ENCODE data around the gene CSHL1. TPM values are rescaled to one million over a fixed set of nuclear protein-coding genes. Genes with fewer than 3 reads are reported as not detected.
"Not testable (repeated sequence)": the region's sequence is repeated elsewhere in the genome, so short reads cannot be mapped to it uniquely, and the experiment has no call there.

Gene CSHL1
- total RNA-seq, 1 experiment from 2014 or later, result not detected

DNA sequence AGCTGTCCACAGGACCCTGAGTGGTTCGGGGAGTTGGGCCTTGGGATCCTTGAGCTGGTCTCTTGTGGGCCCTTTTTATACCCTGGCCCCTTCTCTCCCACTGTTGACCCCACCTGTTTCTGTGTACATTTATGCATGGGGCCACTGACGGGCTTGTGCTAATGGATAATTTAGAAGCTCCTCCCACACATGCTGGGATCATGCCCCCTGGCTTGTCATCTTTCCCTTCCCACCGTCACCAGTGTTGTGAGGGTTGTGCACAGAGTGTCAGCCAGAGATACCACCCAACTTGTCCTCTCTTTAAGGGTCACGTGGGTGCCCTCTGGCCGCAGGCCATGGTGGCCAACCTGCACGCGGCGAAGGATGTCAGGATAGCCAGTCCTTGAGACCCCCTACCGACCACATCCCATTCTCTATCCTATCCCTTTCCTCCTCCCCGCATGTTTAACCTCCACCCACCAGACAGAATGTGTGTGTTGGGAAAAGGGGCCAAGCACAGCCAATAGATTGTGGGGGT is 7.8 kb upstream of the CSHL1 start, which contains the start of gene GH1:
Gene GH1, minus strand, starts transcription at position 51 of the 517 bp plus-strand sequence. CDS start 63 bp downstream, outside the sequence.
- DNase-seq (ENCODE audit: low read depth), result not testable (repeated sequence)

DNA sequence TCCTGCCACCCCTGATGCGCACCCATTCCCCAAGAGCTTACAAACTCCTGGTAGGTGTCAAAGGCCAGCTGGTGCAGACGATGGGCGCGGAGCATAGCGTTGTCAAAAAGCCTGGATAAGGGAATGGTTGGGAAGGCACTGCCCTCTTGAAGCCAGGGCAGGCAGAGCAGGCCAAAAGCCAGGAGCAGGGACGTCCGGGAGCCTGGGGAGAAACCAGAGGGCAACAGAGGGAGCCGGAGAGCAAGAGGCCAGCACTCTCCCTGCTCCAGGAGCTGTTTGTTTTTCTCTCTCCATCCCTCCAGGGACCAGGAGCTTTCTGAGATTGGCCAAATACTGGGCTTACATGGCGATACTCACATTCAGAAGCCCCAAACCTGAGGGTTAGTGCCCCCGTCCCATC is 7.2 kb upstream of the CSHL1 start:
- DNase-seq (ENCODE audit: low read depth), result no peak

DNA sequence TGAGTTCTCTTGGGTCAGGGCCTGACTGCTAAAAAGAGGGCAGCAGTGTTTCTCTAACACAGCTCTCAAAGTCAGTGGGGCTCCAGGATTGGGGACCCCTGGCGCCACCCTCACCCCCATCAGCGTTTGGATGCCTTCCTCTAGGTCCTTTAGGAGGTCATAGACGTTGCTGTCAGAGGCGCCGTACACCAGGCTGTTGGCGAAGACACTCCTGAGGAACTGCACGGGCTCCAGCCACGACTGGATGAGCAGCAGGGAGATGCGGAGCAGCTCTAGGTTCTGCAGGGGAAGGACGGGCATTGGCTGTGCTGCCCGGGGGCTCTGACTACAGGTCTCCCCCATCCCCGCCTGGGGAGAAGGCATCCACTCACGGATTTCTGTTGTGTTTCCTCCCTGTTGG is 6.6 kb upstream of the CSHL1 start:
- no peak for DNase-seq (ENCODE audit: low read depth)

DNA sequence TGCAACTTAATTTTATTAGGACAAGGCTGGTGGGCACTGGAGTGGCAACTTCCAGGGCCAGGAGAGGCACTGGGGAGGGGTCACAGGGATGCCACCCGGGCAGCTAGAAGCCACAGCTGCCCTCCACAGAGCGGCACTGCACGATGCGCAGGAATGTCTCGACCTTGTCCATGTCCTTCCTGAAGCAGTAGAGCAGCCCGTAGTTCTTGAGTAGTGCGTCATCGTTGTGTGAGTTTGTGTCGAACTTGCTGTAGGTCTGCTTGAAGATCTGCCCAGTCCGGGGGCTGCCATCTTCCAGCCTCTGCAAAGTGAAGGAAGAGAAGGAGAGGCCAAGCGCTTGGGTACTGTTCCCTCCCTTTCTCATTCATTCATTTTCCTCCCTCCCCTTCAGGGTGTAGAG is 6.1 kb upstream of the CSHL1 start:
- DNase-seq (ENCODE audit: low read depth), result not testable (repeated sequence)

DNA sequence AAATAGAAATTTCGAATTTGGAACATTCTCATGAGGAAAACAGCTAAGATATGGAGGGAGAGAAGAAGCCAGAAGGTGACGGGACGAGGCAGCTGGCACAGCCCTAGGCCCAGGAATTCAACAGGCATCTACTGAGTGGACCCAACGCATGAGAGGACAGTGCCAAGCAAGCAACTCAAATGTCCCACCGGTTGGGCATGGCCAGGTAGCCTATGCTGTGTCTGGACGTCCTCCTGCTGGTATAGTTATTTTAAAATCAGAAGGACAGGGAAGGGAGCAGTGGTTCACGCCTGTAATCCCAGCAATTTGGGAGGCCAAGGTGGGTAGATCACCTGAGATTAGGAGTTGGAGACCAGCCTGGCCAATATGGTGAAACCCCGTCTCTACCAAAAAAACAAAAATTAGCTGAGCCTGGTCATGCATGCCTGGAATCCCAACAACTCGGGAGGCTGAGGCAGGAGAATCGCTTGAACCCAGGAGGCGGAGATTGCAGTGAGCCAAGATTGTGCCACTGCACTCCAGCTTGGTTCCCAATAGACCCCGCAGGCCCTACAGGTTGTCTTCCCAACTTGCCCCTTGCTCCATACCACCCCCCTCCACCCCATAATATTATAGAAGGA is 5.6 kb upstream of the CSHL1 start:
- no peak for DNase-seq (ENCODE audit: low read depth)

DNA sequence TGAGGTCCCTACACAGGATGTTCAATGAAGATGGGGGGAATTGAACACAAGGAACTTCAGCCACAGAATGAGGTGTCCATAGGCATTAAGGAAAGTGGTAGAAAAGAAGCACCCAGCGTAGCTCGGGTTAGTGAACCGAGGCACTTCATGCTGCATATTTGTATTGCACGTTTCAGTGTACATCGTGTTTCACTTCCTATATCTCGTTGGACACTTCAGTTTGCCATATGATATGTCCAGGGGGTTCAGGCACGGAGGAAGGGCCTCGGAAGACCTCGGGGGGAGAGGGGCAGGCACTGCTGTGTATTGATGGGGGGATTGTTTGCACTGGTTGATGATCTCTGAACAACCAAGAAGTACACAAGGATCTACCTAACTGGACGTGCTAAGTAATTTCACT is 4.7 kb upstream of the CSHL1 start:
- DNase-seq (ENCODE audit: low read depth), result not testable (repeated sequence)

DNA sequence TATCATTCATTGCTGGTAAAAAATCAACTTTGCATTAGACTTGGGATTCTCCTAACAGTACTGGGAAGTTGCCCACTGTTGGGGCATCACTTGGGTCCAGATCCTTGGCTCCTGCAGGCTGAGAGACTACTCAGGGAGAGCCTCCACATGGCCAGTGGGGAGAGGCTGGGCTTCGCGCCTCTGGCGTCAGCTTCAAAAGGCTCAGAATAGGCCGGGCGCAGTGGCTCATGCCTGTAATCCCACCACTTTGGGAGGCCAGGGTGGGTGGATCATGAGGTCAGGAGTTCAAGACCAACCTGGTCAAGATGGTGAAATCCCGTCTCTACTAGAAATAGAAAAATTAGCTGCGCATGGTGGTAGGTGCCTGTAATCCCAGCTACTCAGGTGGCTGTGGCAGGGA is 3.4 kb upstream of the CSHL1 start:
- no peak for DNase-seq (ENCODE audit: low read depth)

DNA sequence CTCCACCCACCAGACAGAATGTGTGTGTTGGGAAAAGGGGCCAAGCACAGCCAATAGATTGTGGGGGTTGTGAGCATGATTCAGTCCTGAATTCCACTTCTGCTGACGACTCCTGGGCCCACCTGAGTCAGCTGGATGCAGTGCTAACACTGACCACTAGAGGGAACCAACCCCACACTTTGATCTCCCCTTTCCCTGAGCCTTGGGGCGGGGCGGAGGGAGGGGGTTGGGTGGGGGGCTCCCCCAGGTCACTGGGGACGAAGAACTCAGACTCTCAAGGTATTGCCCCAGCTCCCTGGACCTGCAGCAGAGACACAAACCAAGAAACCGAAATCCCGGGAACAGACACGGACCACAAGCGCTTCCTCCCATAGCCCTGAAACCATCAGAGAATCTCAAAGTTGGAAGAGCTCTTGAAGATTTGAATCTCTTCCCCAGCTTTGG is 621 bp upstream of the CSHL1 start:
- DNase-seq (ENCODE audit: low read depth), result peak; percentile 12

DNA sequence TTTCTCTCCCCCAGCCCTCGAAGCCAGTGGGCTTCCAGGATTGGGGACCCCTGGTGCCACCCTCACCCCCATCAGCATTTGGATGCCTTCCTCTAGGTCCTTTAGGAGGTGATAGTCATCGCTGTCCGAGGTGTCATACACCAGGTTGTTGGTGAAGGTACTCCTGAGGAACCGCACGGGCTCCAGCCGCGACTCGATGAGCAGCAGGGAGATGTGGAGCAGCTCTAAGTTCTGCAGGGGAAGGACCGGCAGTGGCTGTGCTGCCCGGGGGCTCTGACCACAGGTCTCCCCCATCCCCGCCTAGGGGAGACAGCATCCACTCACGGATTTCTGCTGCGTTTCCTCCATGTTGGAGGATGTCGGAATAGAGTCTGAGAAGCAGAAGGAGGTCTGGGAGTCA is 962 bp downstream of the CSHL1 start:
- no peak for DNase-seq (ENCODE audit: low read depth)

DNA sequence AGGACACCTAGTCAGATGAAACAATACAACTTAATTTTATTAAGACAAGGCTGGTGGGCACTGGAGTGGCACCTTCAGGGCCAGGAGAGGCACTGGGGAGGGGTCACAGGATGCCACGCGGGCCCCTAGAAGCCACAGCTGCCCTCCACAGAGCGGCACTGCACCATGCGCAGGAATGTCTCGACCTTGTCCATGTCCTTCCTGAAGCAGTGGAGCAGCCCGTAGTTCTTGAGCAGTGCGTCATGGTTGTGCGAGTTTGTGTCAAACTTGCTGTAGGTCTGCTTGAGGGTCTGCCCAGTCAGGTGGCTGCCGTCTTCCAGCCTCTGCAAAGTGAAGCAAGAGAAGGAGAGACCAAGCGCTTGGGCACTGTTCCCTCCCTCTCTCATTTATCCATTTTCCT is 1.5 kb downstream of the CSHL1 start:
- not testable (repeated sequence) for DNase-seq (ENCODE audit: low read depth)

DNA sequence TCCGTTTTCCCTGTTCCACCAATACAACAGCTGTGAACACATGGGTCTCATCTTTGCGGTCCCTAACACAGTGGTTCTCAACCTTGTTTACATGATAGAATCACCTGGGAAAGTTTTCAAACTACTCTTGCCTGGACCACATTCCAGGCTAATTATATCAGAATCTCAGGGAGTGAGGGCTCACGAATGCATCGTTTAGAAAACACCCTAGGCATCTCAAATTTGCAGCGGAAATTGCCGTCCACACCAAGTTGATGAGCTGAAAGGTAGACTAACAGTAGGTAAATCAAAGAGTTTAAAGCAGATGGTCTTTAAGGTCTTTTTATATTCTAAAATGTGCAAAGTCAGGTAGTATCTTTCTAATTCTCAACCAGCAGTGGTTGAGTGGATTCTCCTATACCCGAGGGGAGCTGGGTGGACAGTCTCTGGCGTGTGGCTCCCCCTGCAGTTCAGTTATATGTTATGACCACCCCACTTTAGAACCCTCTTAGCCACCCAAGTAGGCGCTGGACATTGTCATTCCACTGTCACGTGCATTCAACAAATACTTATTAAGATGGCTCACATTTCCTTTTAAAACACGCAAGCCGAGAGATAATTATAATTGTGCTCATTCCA is 3.8 kb downstream of the CSHL1 start:
- DNase-seq (ENCODE audit: low read depth), result not testable (repeated sequence)

DNA sequence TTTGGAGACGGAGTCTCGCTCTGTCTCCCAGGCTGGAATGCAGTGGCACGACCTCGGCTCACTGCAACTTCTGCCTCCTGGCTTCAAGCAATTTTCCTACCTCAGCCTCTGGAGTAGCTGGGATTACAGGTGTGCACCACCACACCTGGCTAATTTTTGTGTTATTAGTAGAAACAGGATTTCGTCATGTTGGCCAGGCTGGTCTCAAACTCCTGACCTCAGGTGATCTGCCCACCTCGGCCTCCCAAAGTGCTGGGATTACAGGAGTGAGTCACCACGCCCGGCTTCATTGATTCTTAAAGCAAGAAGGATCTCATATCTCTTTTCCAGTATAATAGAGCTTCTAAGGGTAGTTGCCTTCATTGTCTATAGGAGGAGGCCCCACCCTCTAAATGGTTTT is 6.3 kb downstream of the CSHL1 start:
- not testable (repeated sequence) for DNase-seq (ENCODE audit: low read depth)

DNA sequence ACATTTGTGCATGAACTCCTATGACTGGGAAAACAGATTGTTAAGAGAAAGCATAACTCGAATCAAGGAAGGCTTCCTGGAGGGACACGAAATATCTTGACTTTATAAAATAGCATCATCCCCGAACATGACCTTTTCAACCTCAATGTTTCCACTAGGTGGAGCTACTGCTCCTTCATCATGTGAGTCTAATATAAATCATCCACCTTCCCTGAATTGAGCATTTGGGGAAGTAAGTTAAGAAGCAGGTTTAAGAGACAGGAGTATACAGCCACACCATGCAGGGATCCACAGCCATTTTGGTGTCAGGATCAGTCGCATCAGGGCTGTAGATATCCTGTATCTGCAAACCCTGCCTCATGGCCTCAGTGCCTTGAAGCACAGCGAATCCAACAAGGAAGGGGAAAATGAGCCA is 7.3 kb downstream of the CSHL1 start:
- DNase-seq (ENCODE audit: low read depth), result not testable (repeated sequence)

DNA sequence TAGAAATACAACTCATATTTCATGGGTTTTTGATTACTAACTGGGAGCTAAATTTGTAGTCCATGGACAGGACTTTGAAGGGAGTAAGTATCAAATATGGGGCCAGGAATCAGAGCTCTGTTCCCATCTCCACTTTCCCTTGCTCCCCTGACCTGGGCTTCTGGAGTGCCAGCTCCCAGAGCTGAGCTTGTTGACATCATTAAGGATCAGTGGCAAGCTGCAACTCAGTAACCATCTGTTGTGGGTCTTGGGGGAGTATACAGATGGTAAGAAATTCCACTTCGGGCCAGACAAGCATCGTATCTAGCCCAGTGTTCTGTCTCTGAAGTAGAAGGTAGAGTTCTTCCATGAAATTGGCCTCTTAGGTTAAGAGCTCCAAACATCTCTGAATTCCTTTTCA is 9.1 kb downstream of the CSHL1 start:
- not testable (repeated sequence) for DNase-seq (ENCODE audit: low read depth)

DNA sequence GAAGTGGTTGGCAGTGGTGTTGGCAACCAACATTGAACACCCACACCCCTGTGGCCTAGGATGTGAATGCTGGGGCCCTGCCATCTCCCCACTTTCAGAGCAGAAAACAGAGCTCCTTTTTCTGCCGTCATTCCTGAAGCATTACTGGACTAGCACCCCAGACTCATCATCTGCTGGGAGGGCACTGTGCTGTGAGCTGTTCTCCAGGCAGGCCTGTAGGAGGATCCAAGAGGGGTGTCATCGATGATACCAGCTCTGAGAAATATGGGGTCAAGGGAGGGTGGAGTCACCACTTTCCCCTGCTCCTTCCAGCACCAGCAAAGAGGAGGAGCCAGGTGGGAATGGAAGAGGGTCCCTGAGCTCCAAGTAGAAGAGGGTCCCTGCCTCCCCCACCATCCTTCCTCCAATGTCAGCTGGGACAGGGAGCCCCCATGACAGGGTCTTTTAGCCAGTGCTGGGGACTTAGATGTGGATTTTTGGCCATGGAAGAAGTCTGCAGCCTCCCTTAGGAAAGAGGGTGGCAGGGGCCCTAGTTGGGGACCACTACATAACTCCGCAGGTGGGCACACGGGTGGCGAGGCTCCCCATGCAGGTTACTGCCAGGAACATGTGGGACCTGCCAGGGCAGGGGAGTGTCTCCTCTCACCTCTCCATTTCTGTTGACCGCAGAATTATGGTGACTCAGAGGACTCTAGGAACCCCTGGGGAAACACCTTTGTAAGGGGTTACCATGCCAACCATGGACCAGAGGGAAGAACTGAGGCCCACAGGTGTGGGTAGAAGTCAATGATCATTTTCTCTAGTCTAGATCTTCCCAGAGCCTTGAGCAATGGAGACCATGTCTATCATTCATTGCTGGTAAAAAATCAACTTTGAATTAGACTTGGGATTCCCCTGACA is 11.9 kb downstream of the CSHL1 start:
- DNase-seq (ENCODE audit: low read depth), result not testable (repeated sequence)

DNA sequence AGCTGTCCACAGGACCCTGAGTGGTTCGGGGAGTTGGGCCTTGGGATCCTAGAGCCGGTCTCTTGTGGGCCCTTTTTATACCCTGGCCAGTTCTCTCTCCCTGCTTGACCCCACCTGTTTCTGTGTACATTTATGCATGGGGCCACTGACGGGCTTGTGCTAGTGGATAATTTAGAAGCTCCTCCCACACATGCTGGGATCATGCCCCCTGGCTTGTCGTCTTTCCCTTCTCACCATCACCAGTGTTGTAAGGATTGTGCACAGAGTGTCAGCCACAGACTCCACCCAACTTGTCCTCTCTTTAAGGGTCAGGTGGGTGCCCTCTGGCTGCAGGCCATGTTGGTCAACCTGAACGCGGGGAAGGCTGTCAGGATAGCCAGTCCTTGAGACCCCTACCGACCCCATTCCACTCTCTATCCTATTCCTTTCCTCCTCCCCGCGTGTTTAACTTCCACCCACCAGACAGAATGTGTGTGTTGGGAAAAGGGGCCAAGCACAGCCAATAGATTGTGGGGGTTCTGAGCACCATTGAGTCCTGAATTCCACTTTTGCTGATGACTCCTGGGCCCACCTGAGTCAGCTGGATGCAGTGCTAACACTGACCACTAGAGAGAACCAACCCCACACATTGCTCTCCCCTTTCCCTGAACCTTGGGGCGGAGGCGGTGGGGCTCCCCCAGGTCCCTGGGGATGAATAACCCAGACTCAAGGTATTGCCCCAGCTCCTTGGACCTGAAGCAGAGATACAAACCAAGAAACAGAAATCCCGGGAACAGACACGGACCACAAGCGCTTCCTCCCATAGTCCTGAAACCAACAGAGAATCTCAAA is 14.3 kb downstream of the CSHL1 start, which contains the start of gene CSH1:
Gene CSH1, minus strand, starts transcription at position 51 of the 831 bp plus-strand sequence. CDS start 63 bp downstream, outside the sequence.
- DNase-seq (ENCODE audit: low read depth), result not testable (repeated sequence)

DNA sequence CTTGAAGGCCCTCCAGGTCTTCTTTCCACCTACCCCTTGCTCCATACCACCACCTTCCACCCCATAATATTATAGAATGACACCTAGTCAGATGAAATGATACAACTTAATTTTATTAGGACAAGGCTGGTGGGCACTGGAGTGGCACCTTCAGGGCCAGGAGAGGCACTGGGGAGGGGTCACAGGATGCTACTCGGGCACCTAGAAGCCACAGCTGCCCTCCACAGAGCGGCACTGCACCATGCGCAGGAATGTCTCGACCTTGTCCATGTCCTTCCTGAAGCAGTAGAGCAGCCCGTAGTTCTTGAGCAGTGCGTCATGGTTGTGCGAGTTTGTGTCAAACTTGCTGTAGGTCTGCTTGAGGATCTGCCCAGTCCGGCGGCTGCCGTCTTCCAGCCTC is 16.2 kb downstream of the CSHL1 start:
- DNase-seq (ENCODE audit: low read depth), result not testable (repeated sequence)

DNA sequence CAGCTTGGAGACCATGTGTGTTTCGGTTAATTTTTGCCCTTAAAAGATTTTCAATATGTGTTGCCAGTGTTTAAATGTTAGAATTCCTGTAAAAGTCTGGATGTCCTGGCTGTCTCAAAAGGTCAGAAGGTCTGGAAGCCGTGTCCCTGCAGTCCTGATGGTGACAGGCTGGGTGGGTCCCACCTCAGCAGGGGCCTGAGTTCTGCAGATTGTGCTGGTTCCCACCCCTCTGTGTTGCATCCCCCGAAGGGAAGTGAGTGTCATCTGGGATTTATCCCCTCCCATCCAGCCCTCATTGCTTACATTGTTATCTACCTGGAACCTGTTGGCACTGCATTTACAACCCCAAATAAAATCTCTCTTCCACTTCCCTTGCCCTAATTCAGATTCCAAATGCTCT is 17.0 kb downstream of the CSHL1 start:
- DNase-seq (ENCODE audit: low read depth), result not testable (repeated sequence)

DNA sequence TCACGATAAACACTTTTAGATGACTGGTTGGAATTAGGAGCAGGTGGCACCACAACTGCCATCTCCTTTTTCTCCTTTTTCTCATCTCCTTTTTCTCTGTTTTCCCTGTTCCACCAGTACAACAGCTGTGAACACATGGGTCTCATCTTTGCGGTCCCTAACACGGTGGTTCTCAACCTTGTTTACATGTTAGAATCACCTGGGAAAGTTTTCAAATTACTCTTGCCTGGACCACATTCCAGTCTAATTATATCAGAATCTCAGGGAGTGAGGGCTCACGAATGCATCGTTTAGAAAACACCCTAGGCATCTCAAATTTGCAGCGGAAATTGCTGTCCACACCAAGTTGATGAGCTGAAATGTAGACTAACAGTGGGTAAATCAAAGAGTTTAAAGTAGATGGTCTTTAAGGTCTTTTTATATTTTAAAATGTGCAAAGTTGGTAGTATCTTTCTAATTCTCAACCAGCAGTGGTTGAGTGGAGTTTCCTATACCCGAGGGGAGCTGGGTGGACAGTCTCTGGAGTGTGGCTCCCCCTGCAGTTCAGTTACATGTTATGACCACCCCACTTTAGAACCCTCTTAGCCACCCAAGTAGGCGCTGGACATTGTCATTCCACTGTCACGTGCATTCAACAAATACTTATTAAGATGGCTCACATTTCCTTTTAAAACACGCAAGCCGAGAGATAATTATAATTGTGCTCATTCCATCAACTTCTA is 18.6 kb downstream of the CSHL1 start:
- peak; percentile 17 for DNase-seq (ENCODE audit: low read depth)
